Psoas muscle (tissue), 8 donors: Measurements from ENCODE around the gene TUBG1. TPM values are rescaled to one million over a fixed set of nuclear protein-coding genes. Genes with fewer than 3 reads are reported as not detected.

ENCODE experiments used
- ATAC-seq, 4 donors: fragments of 200-7000 bp; cut with Tn5 transposase; one replicate each; pipeline ENCODE4 v1.9.1; 2020; ENCODE audit warnings: moderate library complexity in 3 of 4, mild to moderate bottlenecking in 2 of 4
- DNase-seq, 2 donors: peaks; one replicate each; pipeline ENCODE4 v3.0.0-alpha.2; 2020
- H3K27ac ChIP-seq: fragments of 200-600 bp; one replicate; pipeline ENCODE4 v1.8.0; 2022
- H3K27me3 ChIP-seq, 3 donors: fragments of 200-600 bp in 1 of 3; one replicate each; pipeline versions ENCODE4 v1.6.1 to v1.8.0; 2013 to 2022; ENCODE audit warnings: low read length in 2 of 3, mild to moderate bottlenecking in 2 of 3, moderate library complexity in 1 of 3; ENCODE audit not compliant: insufficient read depth in 3 of 3
- H3K36me3 ChIP-seq, 2 donors: fragments of 200-600 bp in 1 of 2; one replicate each; pipeline versions ENCODE4 v1.6.1 to v1.8.0; 2013 to 2022; ENCODE audit warnings: low read depth in 1 of 2, mild to moderate bottlenecking in 1 of 2, moderate library complexity in 1 of 2; ENCODE audit not compliant: insufficient read depth in 1 of 2
- H3K4me1 ChIP-seq: fragments of 200-600 bp; one replicate; pipeline ENCODE4 v1.8.0; 2022
- H3K4me3 ChIP-seq: fragments of 200-600 bp; one replicate; pipeline ENCODE4 v1.8.0; 2022; ENCODE audit warnings: mild to moderate bottlenecking
- H3K9me3 ChIP-seq: fragments of 200-600 bp; one replicate; pipeline ENCODE4 v1.8.0; 2022
- WGBS, 3 donors: extraction: QIAGEN DNeasy Blood & Tissue Kit; methylation state at CpG; one replicate each; pipeline versions ENCODE4 v1.1.6 to v1.1.7; 2013; 5-methylcytosine and 5-hydroxymethylcytosine counted together
- intact Hi-C, 2 donors: fragments of 100-400 bp; cut with DNase I; formaldehyde crosslinking; loops; one replicate each; pipeline versions ENCODE4 v1.11.0 to v1.14.2; 2022
- polyA plus RNA-seq, 3 donors: library from polyadenylated mRNA; stranded (reverse); fragments of 200-250 nt; gene quantifications; one replicate each; pipeline ENCODE4 v1.2.3, GENCODE V29; 2013
- total RNA-seq, 4 donors: library from RNA; stranded (reverse); fragmentation: NEBNext Ultra II Directional in 2 of 4; extraction: Animal tissue kit (Norgen Biotek cat#: 25700) in 2 of 4; gene quantifications; one replicate each; pipeline versions ENCODE4 v1.2.1 to v1.2.4, GENCODE V29; 2021 to 2023
- TF ChIP-seq, protein P1 (sequence below): fragments of 200-600 bp; IDR thresholded peaks from one replicate; pipeline ENCODE4 v1.8.0; 2022; ENCODE audit warnings: antibody characterized with exemption
- donor health status: healthy with polysubstance abuse.
- donor health status: DM: no; HTN: no; CAD: no; lungs with moderate emphysema.
- donor health status: Bipolar disorder and iron deficiency.
- donor health status: healthy.
- donor health status: DM: yes; HTN: yes; CAD: no.
- donor health status: DM: no; HTN: no; CAD: no.
- donor health status: DM: no; HTN: no; CAD: no.
- donor health status: DM: yes; HTN: yes; CAD: no.

Gene TUBG1
- total and polyA plus RNA-seq, 7 donors, result 46.9 to 90.2 (median 68.8) TPM

DNA sequence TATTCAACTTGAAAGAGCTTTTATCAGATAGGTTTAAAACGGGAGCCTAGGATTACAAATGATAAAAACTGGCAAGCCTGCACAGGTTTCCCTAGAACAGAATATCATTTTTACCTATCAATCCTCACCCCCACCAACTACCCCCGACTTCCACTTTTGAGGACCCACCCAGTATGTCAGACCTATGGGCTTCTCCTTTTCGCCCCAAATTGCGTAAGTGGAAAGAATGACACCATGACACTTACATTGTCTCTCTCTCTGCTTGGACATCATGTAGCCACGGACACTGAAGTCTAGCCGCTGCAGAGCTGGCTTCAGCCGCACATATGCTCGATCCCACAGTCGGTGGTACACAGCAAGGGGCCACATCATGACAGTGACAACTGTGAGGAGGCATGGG, 24.6 kb upstream of the TUBG1 start:
- H3K9me3 ChIP-seq, result no peaks in the 10 kb centered on the region
- TF ChIP-seq, protein P1, sequence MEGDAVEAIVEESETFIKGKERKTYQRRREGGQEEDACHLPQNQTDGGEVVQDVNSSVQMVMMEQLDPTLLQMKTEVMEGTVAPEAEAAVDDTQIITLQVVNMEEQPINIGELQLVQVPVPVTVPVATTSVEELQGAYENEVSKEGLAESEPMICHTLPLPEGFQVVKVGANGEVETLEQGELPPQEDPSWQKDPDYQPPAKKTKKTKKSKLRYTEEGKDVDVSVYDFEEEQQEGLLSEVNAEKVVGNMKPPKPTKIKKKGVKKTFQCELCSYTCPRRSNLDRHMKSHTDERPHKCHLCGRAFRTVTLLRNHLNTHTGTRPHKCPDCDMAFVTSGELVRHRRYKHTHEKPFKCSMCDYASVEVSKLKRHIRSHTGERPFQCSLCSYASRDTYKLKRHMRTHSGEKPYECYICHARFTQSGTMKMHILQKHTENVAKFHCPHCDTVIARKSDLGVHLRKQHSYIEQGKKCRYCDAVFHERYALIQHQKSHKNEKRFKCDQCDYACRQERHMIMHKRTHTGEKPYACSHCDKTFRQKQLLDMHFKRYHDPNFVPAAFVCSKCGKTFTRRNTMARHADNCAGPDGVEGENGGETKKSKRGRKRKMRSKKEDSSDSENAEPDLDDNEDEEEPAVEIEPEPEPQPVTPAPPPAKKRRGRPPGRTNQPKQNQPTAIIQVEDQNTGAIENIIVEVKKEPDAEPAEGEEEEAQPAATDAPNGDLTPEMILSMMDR, result no peak
- H3K36me3 ChIP-seq, result peaks cover 18 to 100% of the 10 kb centered on the region in 2 donors
- WGBS, 3 donors, result 75 to 82% (median 77%) methylated on average over 9 of the region's 9 CpGs
- H3K27ac ChIP-seq, result peak overlapping the region; percentile 27
- H3K4me3 ChIP-seq, result no peak overlapping the region
- H3K27me3 ChIP-seq, result no peaks in the 10 kb centered on the region
- H3K4me1 ChIP-seq, result no peaks in the 10 kb centered on the region
- DNase-seq (no peak), ATAC-seq (no peak)
- intact Hi-C loops, result loop anchor here in 1 of 2 donors (5.0 kb wide), 1 partner anchor 177 kb away; the partner anchor contains the start of gene RAMP2

DNA sequence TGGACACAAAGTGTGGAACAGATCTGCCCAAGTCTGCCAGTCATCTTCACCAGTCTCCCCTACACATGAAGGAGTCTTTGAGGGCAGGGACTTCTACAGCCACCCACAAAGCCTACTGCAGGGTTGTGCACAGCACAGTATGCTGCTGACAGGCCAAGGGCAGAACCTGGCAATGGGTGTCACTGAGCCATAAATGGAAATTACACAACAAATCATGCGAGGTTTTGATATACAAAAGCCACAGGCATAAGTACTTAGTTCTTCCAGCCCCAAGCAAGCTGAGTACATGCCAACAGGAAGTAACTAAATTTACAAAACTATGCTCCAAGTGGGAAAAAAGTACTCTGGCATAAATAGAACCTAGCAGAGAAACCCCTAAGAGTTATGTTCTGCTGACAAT, 24.1 kb upstream of the TUBG1 start:
- H3K4me3 ChIP-seq, result no peak overlapping the region
- H3K27ac ChIP-seq, result peak overlapping the region; percentile 27
- DNase-seq, result no peak
- H3K4me1 ChIP-seq, result no peaks in the 10 kb centered on the region
- WGBS, 3 donors, result 31 to 68% (median 40%) methylated on average over 1 of the region's 1 CpG
- ATAC-seq, result peak in 1 of 4 donors; percentile 28
- H3K36me3 ChIP-seq, result peaks cover 20 to 100% of the 10 kb centered on the region in 2 donors
- intact Hi-C loops, result no loop called here
- no peaks in the 10 kb centered on the region for H3K27me3 ChIP-seq
- no peaks in the 10 kb centered on the region for H3K9me3 ChIP-seq
- TF ChIP-seq, protein P1, result no peak

DNA sequence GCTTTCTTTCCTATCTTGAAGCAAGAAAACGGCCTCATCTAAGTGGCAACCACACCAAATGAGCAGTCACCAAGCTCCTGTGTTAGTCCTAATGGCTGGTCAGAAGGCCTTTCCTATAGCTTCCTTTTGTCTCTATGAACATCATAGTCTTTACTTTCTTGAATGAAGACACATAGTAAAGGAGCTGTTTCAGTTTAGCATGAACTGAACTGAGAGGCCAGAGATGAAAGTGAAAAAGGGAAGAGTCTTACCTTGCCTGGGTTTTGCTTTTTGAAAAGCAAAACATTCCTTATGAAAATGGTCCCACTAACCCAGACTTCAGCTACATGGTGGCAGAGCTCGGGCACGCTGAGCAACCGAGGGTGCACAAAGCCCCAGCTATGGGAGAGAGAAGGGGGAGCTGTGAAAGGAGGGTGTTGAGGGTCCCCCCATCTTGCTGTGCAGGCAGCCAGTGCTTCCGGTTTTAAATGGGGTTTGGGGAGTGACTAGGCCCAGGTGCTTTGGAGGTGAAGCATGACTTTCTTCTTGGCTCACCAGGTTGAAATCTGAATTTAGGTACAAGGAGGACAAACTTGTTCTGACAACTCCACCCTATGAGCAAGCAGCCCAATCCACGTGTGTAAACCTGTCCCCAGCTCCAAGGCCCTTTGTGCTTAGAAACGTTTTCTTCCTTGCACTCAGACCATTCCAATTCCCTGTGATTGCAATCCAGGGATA, 22.8 kb upstream of the TUBG1 start:
- Histone ChIP-seq H3K9me3 (no peaks in the 10 kb centered on the region), H3K27me3 (no peaks in the 10 kb centered on the region), H3K27ac (peak overlapping the region; percentile 27), H3K4me3 (no peak overlapping the region), H3K36me3 (peaks cover 17 to 100% of the 10 kb centered on the region in 2 donors), H3K4me1 (no peaks in the 10 kb centered on the region)
- DNase-seq (no peak), ATAC-seq (peak in 1 of 4 donors; percentile 8)
- 67 to 85% (median 71%) methylated on average over 7 of the region's 7 CpGs for WGBS, 3 donors
- TF ChIP-seq, protein P1, result no peak
- intact Hi-C loops, result no loop called here

DNA sequence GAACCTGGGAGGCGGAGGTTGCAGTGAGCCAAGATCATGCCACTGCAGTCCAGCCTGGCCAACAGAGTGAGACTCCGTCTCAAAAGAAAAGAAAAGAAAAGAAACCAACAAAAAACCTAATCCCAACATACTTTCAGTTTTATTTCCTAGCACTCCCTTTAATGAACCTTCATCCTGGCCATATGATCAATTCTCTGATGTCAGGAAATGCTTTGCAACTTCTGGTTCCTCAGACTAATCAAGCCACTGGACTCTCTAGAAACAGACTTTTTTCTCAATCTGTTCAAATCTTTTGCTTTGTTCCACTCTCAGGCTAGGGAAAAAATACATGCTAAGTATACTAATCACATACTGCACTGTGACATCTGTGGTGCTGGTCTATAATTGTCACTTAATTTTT, 18.6 kb upstream of the TUBG1 start:
- peaks cover 9 to 91% of the 10 kb centered on the region in 2 donors for H3K36me3 ChIP-seq
- TF ChIP-seq, protein P1, result no peak
- no peaks in the 10 kb centered on the region for H3K4me1 ChIP-seq
- H3K27me3 ChIP-seq, result no peaks in the 10 kb centered on the region
- no peak overlapping the region for H3K4me3 ChIP-seq
- 94 to 97% (median 95%) methylated on average over 2 of the region's 2 CpGs for WGBS, 3 donors
- no peak for ATAC-seq
- intact Hi-C loops, result no loop called here
- no peaks in the 10 kb centered on the region for H3K9me3 ChIP-seq
- H3K27ac ChIP-seq, result no peak overlapping the region
- DNase-seq, result no peak
